GM23338 (cell line): ENCODE data around the gene SH3RF3. TPM values are rescaled to one million over a fixed set of nuclear protein-coding genes. Genes with fewer than 3 reads are reported as not detected.

Experiments used
- ATAC-seq: fragments of 200-7000 bp; cut with Tn5 transposase; 3 replicates; pipeline ENCODE4 v1.9.1; 2020
- DNase-seq: peaks from one replicate; pipeline ENCODE4 v3.0.0-alpha.2; 2015; ENCODE audit warnings: low spot score
- H2AFZ ChIP-seq: fragments of 200-600 bp; sonication (generic); 2 replicates; pipeline ENCODE4 v1.8.0; 2016; ENCODE audit warnings: antibody characterized with exemption, mild to moderate bottlenecking, moderate library complexity
- H3F3A ChIP-seq: fragments of 200-600 bp; sonication (generic); replicated peaks from 2 replicates; pipeline ENCODE4 v1.8.0; 2017; ENCODE audit warnings: antibody characterized with exemption, mixed run types, low read depth
- H3K27ac ChIP-seq: fragments of 200-600 bp; sonication (generic); 2 replicates; pipeline ENCODE4 v1.6.1; 2016; ENCODE audit warnings: low read depth
- H3K27me3 ChIP-seq: fragments of 200-600 bp; sonication (generic); 2 replicates; pipeline ENCODE4 v1.8.0; 2016; ENCODE audit warnings: mild to moderate bottlenecking, mixed run types, moderate library complexity; ENCODE audit not compliant: insufficient read depth
- H3K36me3 ChIP-seq: fragments of 200-600 bp; sonication (generic); 2 replicates; pipeline ENCODE4 v1.8.0; 2016; ENCODE audit warnings: mild to moderate bottlenecking; ENCODE audit not compliant: insufficient read depth
- H3K4me1 ChIP-seq: fragments of 200-600 bp; sonication (generic); 2 replicates; pipeline ENCODE4 v1.8.0; 2016; ENCODE audit warnings: mild to moderate bottlenecking, moderate library complexity; ENCODE audit not compliant: insufficient read depth
- H3K4me2 ChIP-seq: fragments of 200-600 bp; sonication (generic); 2 replicates; pipeline ENCODE4 v1.7.1; 2017; ENCODE audit warnings: mixed run types
- H3K4me3 ChIP-seq: fragments of 200-600 bp; sonication (generic); 2 replicates; pipeline ENCODE4 v1.6.1; 2016; ENCODE audit warnings: mixed run types
- H3K79me2 ChIP-seq: fragments of 200-600 bp; sonication (generic); replicated peaks from 2 replicates; pipeline ENCODE4 v1.8.0; 2017; ENCODE audit warnings: mild to moderate bottlenecking; ENCODE audit not compliant: insufficient read depth
- H3K9me2 ChIP-seq: fragments of 200-600 bp; sonication (generic); 2 replicates; pipeline ENCODE4 v1.8.0; 2017; ENCODE audit not compliant: insufficient read depth
- H4K20me1 ChIP-seq: fragments of 200-600 bp; sonication (generic); replicated peaks from 2 replicates; pipeline ENCODE4 v1.8.0; 2017; ENCODE audit warnings: mild to moderate bottlenecking; ENCODE audit not compliant: insufficient read depth
- H3K27ac Mint-ChIP-seq: 2 replicates; pipeline ENCODE4 v1.8.0; 2020; ENCODE audit warnings: inconsistent platforms, mild to moderate bottlenecking, moderate library complexity, mixed read lengths
- H3K27me3 Mint-ChIP-seq: 3 replicates; pipeline ENCODE4 v1.8.0; 2022; ENCODE audit warnings: low read depth, mild to moderate bottlenecking, moderate library complexity, mixed read lengths, inconsistent platforms; ENCODE audit not compliant: insufficient read depth, poor library complexity
- H3K36me3 Mint-ChIP-seq: 3 replicates; pipeline ENCODE4 v1.8.0; 2021; ENCODE audit warnings: low read depth, mild to moderate bottlenecking, inconsistent platforms, moderate library complexity, mixed read lengths
- H3K4me1 Mint-ChIP-seq: 3 replicates; pipeline ENCODE4 v1.8.0; 2020; ENCODE audit warnings: mild to moderate bottlenecking, inconsistent platforms, mixed read lengths
- H3K4me3 Mint-ChIP-seq: 3 replicates; pipeline ENCODE4 v1.8.0; 2021; ENCODE audit warnings: moderate library complexity, mild to moderate bottlenecking, inconsistent platforms, mixed read lengths
- H3K9me3 Mint-ChIP-seq: 3 replicates; pipeline ENCODE4 v1.8.0; 2020; ENCODE audit warnings: moderate library complexity, mild to moderate bottlenecking, inconsistent platforms, mixed read lengths
- CTCF ChIP-seq, 2 experiments: fragments of 200-600 bp in 1 of 2; sonication (generic) in 1 of 2; conservative IDR thresholded peaks; 2 replicates each; pipeline versions ENCODE4 v1.5.1 to v1.6.1; 2016 to 2017; ENCODE audit warnings: antibody characterized with exemption in 2 of 2, low read depth in 2 of 2, mild to moderate bottlenecking in 2 of 2, moderate library complexity in 1 of 2
- EZH2phosphoT487 ChIP-seq: fragments of 200-600 bp; sonication (generic); IDR thresholded peaks from one replicate; pipeline ENCODE4 v1.8.1; 2018; ENCODE audit warnings: antibody characterized with exemption; ENCODE audit not compliant: unreplicated experiment
- JUNB ChIP-seq: IDR thresholded peaks from one replicate; pipeline ENCODE4 v1.6.1; 2016; ENCODE audit warnings: antibody characterized with exemption; ENCODE audit not compliant: unreplicated experiment
- NANOG ChIP-seq: IDR thresholded peaks from 2 replicates; pipeline ENCODE4 v1.6.1; 2016; ENCODE audit warnings: antibody characterized with exemption, borderline replicate concordance
- ZNF114 ChIP-seq: fragments of 250-450 bp; sonication (Bioruptor Pico); IDR thresholded peaks from 2 replicates; pipeline ENCODE4 v1.5.0; 2020; ENCODE audit warnings: mild to moderate bottlenecking, moderate library complexity
- ZNF331 ChIP-seq: fragments of 250-450 bp; sonication (Bioruptor Pico); IDR thresholded peaks from 2 replicates; pipeline ENCODE4 v1.5.0; 2020; ENCODE audit warnings: low read depth, mild to moderate bottlenecking, moderate library complexity
- polyA plus RNA-seq: library from polyadenylated mRNA; unstranded; fragments of >200 nt; fragmentation: Nextera tagmentation; extraction: Ambion mirVana; gene quantifications from 2 replicates; pipeline ENCODE4 v1.2.1, GENCODE V29; 2016
- total RNA-seq: library from RNA; depleted of rRNA; stranded (reverse); fragments of >200 nt; shearing (Covaris generic); gene quantifications from 2 replicates; pipeline ENCODE4 v1.2.3, GENCODE V29; 2014
- TF ChIP-seq, protein P1 (sequence below): fragments of 250-450 bp; sonication (Bioruptor Pico); IDR thresholded peaks from 2 replicates; pipeline ENCODE4 v1.5.0; 2020; ENCODE audit warnings: mild to moderate bottlenecking, moderate library complexity

SH3RF3 gene
- total and polyA plus RNA-seq, 2 experiments from 2014 or later = 0.11 to 0.63 TPM

DNA sequence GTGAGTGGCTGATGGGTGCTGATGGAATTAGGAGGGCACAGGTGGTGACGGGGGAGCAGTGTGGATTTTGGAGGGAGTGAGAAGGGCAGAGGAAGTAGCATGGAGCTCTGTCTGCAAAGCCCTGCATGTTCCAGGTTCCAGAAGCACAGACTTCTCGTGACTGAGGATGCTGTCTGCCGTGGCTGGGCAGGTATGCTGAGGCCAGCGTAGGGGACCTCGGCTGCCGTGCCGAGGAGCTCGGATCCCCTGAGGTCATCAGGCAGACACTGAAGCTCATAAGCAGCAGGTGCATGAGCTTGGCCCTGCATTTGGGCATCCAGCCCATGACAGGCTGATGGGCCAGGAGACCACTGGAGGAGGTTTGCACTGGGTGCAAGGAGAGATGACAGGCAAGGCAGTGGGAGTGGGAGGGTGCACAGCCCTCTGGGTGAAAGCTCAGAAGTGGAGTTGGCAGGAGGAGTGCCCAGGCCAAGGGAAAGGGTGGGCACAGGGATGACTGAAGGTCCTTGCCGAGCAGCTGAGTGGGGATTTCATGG is 215.3 kb downstream of the SH3RF3 start (continued):
- TF ChIP-seq, protein P1, sequence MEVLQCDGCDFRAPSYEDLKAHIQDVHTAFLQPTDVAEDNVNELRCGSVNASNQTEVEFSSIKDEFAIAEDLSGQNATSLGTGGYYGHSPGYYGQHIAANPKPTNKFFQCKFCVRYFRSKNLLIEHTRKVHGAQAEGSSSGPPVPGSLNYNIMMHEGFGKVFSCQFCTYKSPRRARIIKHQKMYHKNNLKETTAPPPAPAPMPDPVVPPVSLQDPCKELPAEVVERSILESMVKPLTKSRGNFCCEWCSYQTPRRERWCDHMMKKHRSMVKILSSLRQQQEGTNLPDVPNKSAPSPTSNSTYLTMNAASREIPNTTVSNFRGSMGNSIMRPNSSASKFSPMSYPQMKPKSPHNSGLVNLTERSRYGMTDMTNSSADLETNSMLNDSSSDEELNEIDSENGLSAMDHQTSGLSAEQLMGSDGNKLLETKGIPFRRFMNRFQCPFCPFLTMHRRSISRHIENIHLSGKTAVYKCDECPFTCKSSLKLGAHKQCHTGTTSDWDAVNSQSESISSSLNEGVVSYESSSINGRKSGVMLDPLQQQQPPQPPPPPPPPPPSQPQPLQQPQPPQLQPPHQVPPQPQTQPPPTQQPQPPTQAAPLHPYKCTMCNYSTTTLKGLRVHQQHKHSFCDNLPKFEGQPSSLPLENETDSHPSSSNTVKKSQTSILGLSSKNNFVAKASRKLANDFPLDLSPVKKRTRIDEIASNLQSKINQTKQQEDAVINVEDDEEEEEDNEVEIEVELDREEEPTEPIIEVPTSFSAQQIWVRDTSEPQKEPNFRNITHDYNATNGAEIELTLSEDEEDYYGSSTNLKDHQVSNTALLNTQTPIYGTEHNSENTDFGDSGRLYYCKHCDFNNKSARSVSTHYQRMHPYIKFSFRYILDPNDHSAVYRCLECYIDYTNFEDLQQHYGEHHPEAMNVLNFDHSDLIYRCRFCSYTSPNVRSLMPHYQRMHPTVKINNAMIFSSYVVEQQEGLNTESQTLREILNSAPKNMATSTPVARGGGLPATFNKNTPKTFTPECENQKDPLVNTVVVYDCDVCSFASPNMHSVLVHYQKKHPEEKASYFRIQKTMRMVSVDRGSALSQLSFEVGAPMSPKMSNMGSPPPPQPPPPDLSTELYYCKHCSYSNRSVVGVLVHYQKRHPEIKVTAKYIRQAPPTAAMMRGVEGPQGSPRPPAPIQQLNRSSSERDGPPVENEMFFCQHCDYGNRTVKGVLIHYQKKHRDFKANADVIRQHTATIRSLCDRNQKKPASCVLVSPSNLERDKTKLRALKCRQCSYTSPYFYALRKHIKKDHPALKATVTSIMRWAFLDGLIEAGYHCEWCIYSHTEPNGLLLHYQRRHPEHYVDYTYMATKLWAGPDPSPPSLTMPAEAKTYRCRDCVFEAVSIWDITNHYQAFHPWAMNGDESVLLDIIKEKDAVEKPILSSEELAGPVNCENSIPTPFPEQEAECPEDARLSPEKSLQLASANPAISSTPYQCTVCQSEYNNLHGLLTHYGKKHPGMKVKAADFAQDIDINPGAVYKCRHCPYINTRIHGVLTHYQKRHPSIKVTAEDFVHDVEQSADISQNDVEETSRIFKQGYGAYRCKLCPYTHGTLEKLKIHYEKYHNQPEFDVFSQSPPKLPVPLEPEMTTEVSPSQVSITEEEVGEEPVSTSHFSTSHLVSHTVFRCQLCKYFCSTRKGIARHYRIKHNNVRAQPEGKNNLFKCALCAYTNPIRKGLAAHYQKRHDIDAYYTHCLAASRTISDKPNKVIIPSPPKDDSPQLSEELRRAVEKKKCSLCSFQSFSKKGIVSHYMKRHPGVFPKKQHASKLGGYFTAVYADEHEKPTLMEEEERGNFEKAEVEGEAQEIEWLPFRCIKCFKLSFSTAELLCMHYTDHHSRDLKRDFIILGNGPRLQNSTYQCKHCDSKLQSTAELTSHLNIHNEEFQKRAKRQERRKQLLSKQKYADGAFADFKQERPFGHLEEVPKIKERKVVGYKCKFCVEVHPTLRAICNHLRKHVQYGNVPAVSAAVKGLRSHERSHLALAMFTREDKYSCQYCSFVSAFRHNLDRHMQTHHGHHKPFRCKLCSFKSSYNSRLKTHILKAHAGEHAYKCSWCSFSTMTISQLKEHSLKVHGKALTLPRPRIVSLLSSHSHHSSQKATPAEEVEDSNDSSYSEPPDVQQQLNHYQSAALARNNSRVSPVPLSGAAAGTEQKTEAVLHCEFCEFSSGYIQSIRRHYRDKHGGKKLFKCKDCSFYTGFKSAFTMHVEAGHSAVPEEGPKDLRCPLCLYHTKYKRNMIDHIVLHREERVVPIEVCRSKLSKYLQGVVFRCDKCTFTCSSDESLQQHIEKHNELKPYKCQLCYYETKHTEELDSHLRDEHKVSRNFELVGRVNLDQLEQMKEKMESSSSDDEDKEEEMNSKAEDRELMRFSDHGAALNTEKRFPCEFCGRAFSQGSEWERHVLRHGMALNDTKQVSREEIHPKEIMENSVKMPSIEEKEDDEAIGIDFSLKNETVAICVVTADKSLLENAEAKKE (CRISPR knock-in tag) = no peak
- TF ChIP-seq CTCF (conservative IDR thresholded peaks at IDR 0.05; ENCODE audit: low read depth in 2 of 2) (no peak), ZNF331 (no peak), NANOG (no peak)

DNA sequence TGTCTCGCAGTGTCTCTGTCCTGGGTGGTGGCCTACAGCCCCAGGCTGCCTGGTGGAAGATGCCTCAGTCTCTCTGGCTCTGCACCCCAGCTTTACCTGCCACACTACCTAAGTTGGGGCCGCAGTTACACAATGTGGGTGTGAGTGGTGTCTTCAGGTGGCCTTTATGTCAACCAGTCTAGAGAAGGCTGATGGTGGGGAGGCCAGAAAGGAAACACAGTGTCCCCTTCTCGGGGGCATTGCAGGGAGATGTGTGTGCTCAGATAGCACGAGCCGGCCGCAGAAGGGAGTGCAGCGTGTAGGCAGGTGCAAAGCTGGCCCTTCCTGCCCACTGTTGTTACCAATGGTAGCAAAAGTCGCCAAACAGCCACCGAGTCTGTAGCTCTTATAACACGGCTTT is 216.1 kb downstream of the SH3RF3 start:
- Histone ChIP-seq H3K4me2 (no peak overlapping the region), H3K27ac (no peak overlapping the region), H4K20me1 (no peaks in the 10 kb centered on the region), H2AFZ (no peak overlapping the region), H3K4me1 (no peaks in the 10 kb centered on the region), H3F3A (no peaks in the 10 kb centered on the region), H3K9me2 (no peaks in the 10 kb centered on the region), H3K4me3 (no peak overlapping the region), H3K27me3 (no peaks in the 10 kb centered on the region), H3K79me2 (no peaks in the 10 kb centered on the region), H3K36me3 (no peaks in the 10 kb centered on the region)
- Mint-ChIP-seq H3K4me3 (no peak overlapping the region), H3K36me3 (no peaks in the 10 kb centered on the region; the same call in 2 of the 3 replicates), H3K9me3 (peaks cover 4% of the 10 kb centered on the region; the same call in 1 of the 3 replicates), H3K27ac (no peak overlapping the region), H3K27me3 (peaks cover 7% of the 10 kb centered on the region), H3K4me1 (peaks cover 14% of the 10 kb centered on the region)
- TF ChIP-seq EZH2phosphoT487 (no peak), ZNF114 (CRISPR knock-in tag) (no peak), JUNB (no peak)
- no peak for DNase-seq
- ATAC-seq = no peak
